Suppressor macrophage (primary cell): ENCODE results near the gene FRG2B.
A peak's percentile ranks its signal among the peaks of the same experiment; 100 is the strongest.
"Not testable (repeated sequence)": the region's sequence is repeated elsewhere in the genome, so short reads cannot be mapped to it uniquely, and the experiment has no call there.

ENCODE experiments used
- DNase-seq, 4 experiments: peaks; one replicate each; pipeline ENCODE4 v3.0.0-alpha.2; 2020 to 2022

Gene FRG2B

GRCh38 chr10:133599869-133600268, 26.7 kb downstream of the FRG2B start:
- peak in 1 of 4 experiments; percentile 7 for DNase-seq

- no peak for DNase-seq
Measured at GRCh38 chr10:133592716-133593115, 33.9 kb downstream of the FRG2B start.

- DNase-seq: no peak
Measured at GRCh38 chr10:133590970-133591359, 35.6 kb downstream of the FRG2B start.

GRCh38 chr10:133590226-133590969, 36.2 kb downstream of the FRG2B start:
- no peak for DNase-seq

GRCh38 chr10:133577037-133577436, 49.6 kb downstream of the FRG2B start:
- not testable (repeated sequence) for DNase-seq
